HL-60 (cell line): ENCODE results near the gene CCDC30.

Experiments used
- CTCF ChIP-seq: IDR thresholded peaks from one replicate; pipeline ENCODE4 v1.5.1; 2011; ENCODE audit warnings: low read length, control low read depth, inconsistent platforms; ENCODE audit not compliant: insufficient read depth
- GABPA ChIP-seq: IDR thresholded peaks from 2 replicates; pipeline ENCODE4 v1.6.1; 2012; ENCODE audit warnings: low read depth
- POLR2AphosphoS5 ChIP-seq: IDR thresholded peaks from 2 replicates; pipeline ENCODE4 v1.6.1; 2012; ENCODE audit warnings: low read depth

GRCh38 chr1:42682739-42683531 lies 219.8 kb downstream of the CCDC30 start:
- TF ChIP-seq CTCF = no peak
- peak; percentile 79 for TF ChIP-seq POLR2AphosphoS5
- TF ChIP-seq GABPA = no peak
